Daoy (cell line): ENCODE results near the gene PADI3. TPM values are rescaled to one million over a fixed set of nuclear protein-coding genes. Genes with fewer than 3 reads are reported as not detected.
"Not testable (repeated sequence)": the region's sequence is repeated elsewhere in the genome, so short reads cannot be mapped to it uniquely, and the experiment has no call there.

Experiments used
- DNase-seq: peaks from one replicate; pipeline ENCODE4 v3.0.0-alpha.2; 2015; ENCODE audit warnings: low read depth
- total RNA-seq: library from RNA; depleted of rRNA; stranded (reverse); fragments of >200 nt; shearing (Covaris generic); gene quantifications from 2 replicates; pipeline ENCODE4 v1.2.3, GENCODE V29; 2014

PADI3 gene
- total RNA-seq, 1 experiment from 2014 or later: 1.5 TPM

- DNase-seq: no peak
Measured at GRCh38 chr1:17301767-17302166, 52.9 kb downstream of the PADI3 start.

GRCh38 chr1:17304151-17304825, 55.4 kb downstream of the PADI3 start:
- DNase-seq: peak; percentile 40

DNA sequence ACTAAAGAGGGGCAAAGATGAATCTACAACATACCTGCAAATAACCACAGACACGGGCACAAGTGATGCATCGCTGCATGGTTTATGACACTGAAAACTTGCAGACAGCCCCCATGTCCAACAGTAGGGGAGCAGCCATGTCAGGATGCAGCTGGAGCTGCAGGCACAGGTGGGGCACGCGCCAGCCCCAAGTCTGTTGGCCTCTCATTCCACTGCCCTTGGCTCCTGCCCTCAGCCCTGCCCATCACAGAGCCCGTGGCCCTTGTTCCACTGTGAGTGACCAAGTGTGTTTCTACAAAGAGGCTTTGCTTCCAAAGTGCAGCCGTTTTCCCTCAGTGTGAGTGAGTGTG, 55.9 kb downstream of the PADI3 start:
- no peak for DNase-seq

- no peak for DNase-seq
Measured at GRCh38 chr1:17305576-17306095, 56.7 kb downstream of the PADI3 start.

DNA sequence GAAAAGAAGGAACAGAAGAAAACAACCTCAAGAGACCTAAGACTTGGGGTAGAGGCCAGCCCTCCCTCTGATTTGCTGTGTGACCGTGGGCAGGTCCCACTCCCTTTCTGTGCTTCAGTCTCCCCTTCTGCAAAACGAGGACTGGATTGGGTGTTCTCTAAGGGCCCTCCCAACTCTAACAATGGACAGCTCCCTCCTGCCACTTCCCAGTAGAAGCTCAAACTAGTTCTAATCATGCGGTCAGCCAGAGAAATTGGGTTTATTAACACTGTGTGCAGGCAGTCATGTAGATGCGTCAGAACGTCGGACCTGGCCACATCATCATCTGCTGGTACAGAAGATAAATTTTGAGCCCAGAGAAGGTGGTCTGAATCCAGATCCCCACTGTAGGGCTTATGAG, 57.5 kb downstream of the PADI3 start:
- no peak for DNase-seq

GRCh38 chr1:17306921-17307320, 58.0 kb downstream of the PADI3 start:
- no peak for DNase-seq

- no peak for DNase-seq
Measured at GRCh38 chr1:17307329-17307728, 58.4 kb downstream of the PADI3 start.

GRCh38 chr1:17307946-17308345, 59.0 kb downstream of the PADI3 start, which contains the start of gene PADI4:
PADI4 (plus strand) TSS chr1:17308197; CDS start chr1:17308223, 26 bp downstream.
- peak; percentile 30 for DNase-seq

DNA sequence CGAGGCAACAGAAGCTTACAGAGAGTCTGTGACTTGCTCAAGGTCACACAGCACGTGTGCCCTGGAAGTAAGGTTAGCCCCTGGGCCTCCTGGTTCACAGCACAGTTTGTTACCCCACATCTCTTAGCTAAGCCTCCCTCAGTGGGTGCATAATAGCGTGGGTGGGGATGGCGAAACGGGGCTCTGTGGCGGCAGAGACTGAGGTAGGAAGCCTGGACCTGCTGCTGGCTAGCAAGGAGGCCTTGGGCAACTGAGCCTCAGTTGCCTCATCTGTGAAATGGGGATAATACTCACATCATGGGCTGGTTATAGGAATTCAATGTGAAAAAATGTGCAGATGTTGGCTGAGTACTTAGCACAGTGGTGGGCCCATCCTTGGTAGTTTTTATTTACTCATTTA, 59.7 kb downstream of the PADI3 start:
- no peak for DNase-seq

GRCh38 chr1:17309426-17310067, 60.6 kb downstream of the PADI3 start:
- no peak for DNase-seq

DNA sequence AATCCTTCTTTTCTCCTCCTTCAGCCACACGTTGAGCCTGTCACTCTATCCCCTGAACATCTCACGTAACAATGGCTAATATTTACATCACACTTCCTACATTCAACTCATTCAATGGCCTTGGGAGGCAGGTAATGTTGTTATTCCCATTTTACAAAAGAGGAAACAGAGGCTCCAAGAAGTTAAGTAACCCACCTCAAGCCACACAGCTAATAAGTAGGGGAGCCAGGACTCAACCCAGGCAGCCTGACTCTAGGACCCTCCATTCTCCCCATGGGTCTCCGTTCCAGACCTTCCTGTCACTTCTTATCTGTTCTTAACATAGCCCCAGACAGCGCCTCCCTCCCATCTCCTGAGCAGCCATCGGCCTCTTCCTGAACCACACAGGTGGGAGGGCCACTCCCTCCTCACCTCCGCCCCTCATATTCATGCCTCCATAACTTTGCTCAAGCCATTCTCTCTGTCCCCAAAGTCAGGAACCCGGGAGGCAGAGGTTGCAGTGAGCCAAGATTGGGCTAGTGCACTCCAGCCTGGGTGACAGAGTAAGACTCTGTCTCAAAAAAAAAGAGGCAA, 61.3 kb downstream of the PADI3 start:
- DNase-seq: no peak

DNA sequence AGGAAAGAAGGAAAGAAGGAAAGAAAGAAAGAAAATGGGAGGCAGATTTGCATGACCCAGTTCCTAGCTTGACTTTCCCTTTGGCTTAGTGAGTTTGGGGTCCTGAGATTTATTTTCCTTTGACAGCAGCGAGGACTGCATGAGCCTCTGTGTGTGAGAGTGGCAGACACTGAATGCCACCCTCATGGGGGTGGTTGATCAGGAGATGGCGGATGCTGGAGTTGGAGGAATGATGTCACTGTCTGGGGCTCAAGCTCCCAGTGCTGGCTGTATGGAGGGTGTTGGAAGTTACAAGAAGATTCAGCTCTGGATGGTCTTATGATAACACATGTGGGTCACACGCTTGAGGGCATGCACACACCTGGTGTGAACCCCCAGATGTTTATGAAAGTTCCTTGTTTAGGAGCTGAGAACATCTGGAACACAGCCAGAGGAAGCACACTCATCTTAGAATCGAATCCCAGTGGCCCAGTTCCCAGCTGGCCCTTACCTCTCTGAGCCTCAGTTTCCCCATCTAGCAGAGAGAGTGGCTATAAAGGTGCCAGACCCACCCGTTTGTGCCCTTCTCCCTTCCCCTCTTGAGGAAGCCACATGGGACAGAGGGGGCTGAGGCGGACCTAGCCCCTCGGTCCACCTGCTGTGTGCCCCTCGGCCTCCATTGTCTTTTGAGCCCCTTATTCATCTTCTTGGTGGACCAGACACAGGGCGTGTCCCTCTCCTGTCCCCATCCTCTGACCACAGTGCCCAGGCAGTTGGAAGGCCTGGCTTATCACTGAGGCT, 64.8 kb downstream of the PADI3 start:
- DNase-seq: no peak

DNA sequence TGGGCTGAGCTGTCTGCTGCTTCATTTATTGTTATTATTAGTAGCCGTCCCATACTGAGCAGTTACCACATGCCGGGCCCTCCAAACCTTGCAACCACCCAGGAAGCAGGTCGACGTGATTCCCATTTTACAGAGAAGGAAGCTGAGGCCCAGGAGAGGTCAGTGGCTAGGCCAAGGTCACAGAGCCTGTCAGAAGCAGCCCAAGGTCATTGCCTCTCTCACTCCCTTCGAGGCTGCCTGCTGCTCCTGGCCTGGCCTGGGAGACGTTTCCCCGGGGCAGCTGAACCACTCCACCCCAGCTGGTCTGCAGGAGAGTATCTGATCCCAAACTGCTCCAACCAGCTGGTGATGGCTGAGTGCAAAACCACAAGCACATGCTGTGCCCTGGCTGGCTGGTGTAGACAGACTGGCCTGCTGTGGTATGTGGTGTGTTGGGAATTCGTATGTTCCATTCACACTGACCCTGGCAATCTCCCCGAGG, 65.6 kb downstream of the PADI3 start:
- DNase-seq: no peak

DNA sequence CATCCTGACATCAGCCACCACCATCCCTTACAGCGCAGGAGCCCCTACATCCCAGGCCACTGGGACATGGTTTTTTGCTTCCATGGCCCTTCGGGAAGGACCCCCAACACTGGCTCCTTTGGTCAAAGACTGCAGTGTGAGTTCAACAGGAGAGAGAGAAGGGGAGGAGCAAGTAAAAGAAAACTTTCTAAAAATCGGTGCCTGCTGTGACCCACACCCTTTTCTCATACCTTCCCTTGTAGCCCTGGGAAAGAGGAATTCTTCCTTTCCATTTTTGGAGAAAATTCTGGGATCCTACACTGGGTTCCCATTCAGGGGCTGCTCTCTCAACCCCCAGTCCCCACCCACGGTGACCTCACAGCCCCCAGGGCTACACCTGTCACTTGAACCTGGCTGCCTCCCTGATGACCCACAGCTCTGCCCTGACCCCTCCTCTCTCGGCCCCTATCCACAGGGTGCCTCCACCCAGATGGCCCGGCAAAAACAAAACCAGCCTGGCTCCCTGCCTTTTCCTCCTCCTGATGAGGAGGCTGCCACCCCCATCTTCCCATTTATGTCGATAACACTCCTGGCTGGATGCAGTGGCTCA, 66.7 kb downstream of the PADI3 start:
- DNase-seq: no peak

- DNase-seq: no peak
Measured at GRCh38 chr1:17316704-17317103, 67.8 kb downstream of the PADI3 start.

GRCh38 chr1:17318262-17318661, 69.4 kb downstream of the PADI3 start:
- DNase-seq: no peak

GRCh38 chr1:17319561-17320350, 70.9 kb downstream of the PADI3 start:
- DNase-seq: no peak

DNA sequence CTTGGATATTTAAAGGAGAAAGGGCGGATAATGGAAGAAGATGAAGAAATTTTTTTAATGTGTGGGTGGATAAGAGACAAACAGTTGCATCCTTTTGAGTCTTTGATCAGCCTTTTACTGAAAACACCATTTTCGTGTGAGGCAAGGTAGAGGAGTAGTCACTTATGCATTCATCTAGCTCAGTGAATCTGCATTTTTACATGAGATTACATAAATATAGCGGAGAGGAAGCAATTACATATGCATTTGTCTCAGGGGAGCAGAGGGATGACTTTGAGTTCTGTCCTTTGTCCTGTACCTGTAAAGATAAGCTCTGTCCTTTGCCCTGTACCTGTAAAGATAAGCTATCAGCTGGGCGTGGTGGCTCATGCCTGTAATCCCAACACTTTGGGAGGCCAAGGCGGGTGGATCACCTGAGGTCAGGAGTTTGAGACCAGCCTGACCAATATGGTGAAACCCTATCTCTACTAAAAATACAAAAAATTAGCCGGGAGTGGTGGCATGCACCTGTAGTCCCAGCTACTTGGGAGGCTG, 73.0 kb downstream of the PADI3 start:
- not testable (repeated sequence) for DNase-seq

DNA sequence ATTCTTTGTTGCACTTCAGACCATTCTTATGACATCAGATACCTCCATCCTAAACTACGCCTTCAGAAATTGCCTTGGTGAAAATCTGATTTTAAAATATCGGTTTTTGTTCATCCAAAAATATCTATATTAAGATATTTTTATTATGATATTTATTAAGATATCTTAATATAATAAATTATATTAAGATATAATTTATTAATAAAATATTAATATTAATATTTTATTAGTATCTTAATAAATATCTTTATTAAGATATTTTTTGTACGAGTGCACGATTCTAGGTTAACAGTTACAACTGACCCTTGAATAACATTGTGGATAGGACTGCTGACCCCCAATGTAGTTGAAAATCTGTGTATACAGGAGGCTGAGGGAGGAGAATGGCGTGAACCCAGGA, 80.0 kb downstream of the PADI3 start:
- no peak for DNase-seq

DNA sequence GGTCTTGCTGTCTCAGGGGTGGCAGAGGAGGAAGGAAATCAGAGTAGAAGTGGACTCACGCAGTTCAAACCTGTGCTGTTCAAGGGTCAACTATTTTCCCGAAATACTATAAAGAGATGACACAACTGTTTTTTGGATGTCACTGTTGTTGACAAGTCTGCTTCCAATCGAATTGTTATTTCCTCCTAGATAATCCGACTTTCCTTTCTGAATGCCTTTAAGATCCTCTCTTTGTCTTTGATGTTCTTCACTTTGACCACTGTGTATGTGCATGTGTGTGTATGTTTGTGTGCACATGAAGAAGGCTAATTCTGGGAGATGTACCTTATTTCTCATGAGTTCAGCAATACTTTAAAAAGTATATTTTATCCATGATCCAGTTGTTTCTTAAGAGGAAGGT, 80.7 kb downstream of the PADI3 start:
- no peak for DNase-seq

- DNase-seq: no peak
Measured at GRCh38 chr1:17330856-17331255, 82.0 kb downstream of the PADI3 start.
